HepG2 (cell line): Measurements from ENCODE around the gene PGS1. TPM values are rescaled to one million over a fixed set of nuclear protein-coding genes. Genes with fewer than 3 reads are reported as not detected.
A peak's percentile ranks its signal among the peaks of the same experiment; 100 is the strongest.

Source experiments
- ARNT ChIP-seq: fragments of 450-650 bp; IDR thresholded peaks from 2 replicates; pipeline ENCODE4 v1.6.1; 2017
- BCLAF1 ChIP-seq: fragments of 450-650 bp; IDR thresholded peaks from 2 replicates; pipeline ENCODE4 v1.6.1; 2017; ENCODE audit warnings: mild to moderate bottlenecking
- BORCS8-MEF2B ChIP-seq: sonication (generic); formaldehyde crosslinking; IDR thresholded peaks from 2 replicates; pipeline ENCODE4 v1.8.0; 2022; ENCODE audit warnings: mild to moderate bottlenecking, missing genetic modification reagents
- CENPX ChIP-seq: sonication (generic); formaldehyde crosslinking; IDR thresholded peaks from 2 replicates; pipeline ENCODE4 v1.9.0; 2021; ENCODE audit warnings: mild to moderate bottlenecking, missing genetic modification reagents, moderate library complexity
- DDIT3 ChIP-seq: sonication (generic); formaldehyde crosslinking; IDR thresholded peaks from 2 replicates; pipeline ENCODE4 v1.4.0; 2020; ENCODE audit warnings: mild to moderate bottlenecking, missing genetic modification reagents
- JARID2 ChIP-seq: sonication (generic); formaldehyde crosslinking; IDR thresholded peaks from 2 replicates; pipeline ENCODE4 v1.8.1; 2023; ENCODE audit warnings: missing genetic modification reagents, inconsistent platforms; ENCODE audit not compliant: insufficient replicate concordance
- MAFG ChIP-seq: sonication (generic); formaldehyde crosslinking; IDR thresholded peaks from 2 replicates; pipeline ENCODE4 v1.5.1; 2020; ENCODE audit warnings: mild to moderate bottlenecking, missing genetic modification reagents
- NKX3-1 ChIP-seq: sonication (generic); formaldehyde crosslinking; IDR thresholded peaks from 2 replicates; pipeline ENCODE4 v1.5.0; 2020; ENCODE audit warnings: missing genetic modification reagents
- NRL ChIP-seq: sonication (generic); formaldehyde crosslinking; IDR thresholded peaks from 2 replicates; pipeline ENCODE4 v1.5.0; 2020; ENCODE audit warnings: missing genetic modification reagents, mild to moderate bottlenecking, moderate library complexity, borderline replicate concordance
- PAX8 ChIP-seq: sonication (generic); formaldehyde crosslinking; IDR thresholded peaks from 2 replicates; pipeline ENCODE4 v1.8.0; 2022; ENCODE audit warnings: mild to moderate bottlenecking, missing genetic modification reagents, borderline replicate concordance
- SOX6 ChIP-seq, 2 experiments: fragments of 450-650 bp in 1 of 2; sonication (generic) in 1 of 2; formaldehyde crosslinking in 1 of 2; IDR thresholded peaks; 2 replicates each; pipeline versions ENCODE4 v1.4.0 to v1.6.1; 2017 to 2020; ENCODE audit warnings: antibody characterized with exemption in 1 of 2, mild to moderate bottlenecking in 1 of 2, missing genetic modification reagents in 1 of 2
- TSC22D2 ChIP-seq: sonication (generic); formaldehyde crosslinking; IDR thresholded peaks from 2 replicates; pipeline ENCODE4 v1.5.1; 2020; ENCODE audit warnings: missing genetic modification reagents, mild to moderate bottlenecking, borderline replicate concordance
- ZBTB4 ChIP-seq: sonication (generic); formaldehyde crosslinking; IDR thresholded peaks from 2 replicates; pipeline ENCODE4 v1.4.0; 2020; ENCODE audit warnings: missing genetic modification reagents, mild to moderate bottlenecking, borderline replicate concordance
- ZBTB43 ChIP-seq: sonication (generic); formaldehyde crosslinking; conservative IDR thresholded peaks from 2 replicates; pipeline ENCODE4 v1.4.0; 2020; ENCODE audit warnings: missing genetic modification reagents
- ZNF264 ChIP-seq: sonication (generic); formaldehyde crosslinking; IDR thresholded peaks from 2 replicates; pipeline ENCODE4 v1.4.0; 2020; ENCODE audit warnings: missing genetic modification reagents
- ZNF282 ChIP-seq: fragments of 450-650 bp; IDR thresholded peaks from 2 replicates; pipeline ENCODE4 v1.6.1; 2018; ENCODE audit not compliant: partially characterized antibody
- ZNF3 ChIP-seq: IDR thresholded peaks from 2 replicates; pipeline ENCODE4 v1.7.0; 2017; ENCODE audit warnings: inconsistent platforms
- ZNF33B ChIP-seq: sonication (generic); formaldehyde crosslinking; IDR thresholded peaks from 2 replicates; pipeline ENCODE4 v1.5.1; 2020; ENCODE audit warnings: mild to moderate bottlenecking, missing genetic modification reagents
- ZNF468 ChIP-seq: sonication (generic); formaldehyde crosslinking; IDR thresholded peaks from 2 replicates; pipeline ENCODE4 v1.8.0; 2022; ENCODE audit warnings: mild to moderate bottlenecking, moderate library complexity, missing genetic modification reagents
- ZNF589 ChIP-seq: sonication (generic); formaldehyde crosslinking; conservative IDR thresholded peaks from 2 replicates; pipeline ENCODE4 v1.8.0; 2022; ENCODE audit warnings: mild to moderate bottlenecking, moderate library complexity, missing genetic modification reagents
- polyA plus RNA-seq, 8 experiments: library from polyadenylated mRNA; depleted of rRNA in 3 of 8; stranded (reverse) in 7 of 8; unstranded in 1 of 8; fragments of >200 nt; fragmentation: Illumina TruSeq in 4 of 8; extraction: Trizol in 4 of 8; gene quantifications; 2 replicates each; pipeline versions ENCODE4 v1.2.1 to v1.2.3, GENCODE V29; 2011 to 2016; ENCODE audit warnings: low read depth in 4 of 8, missing spikeins in 1 of 8, mixed read lengths in 1 of 8; ENCODE audit not compliant: insufficient read depth in 1 of 8
- total RNA-seq, 5 experiments: library from RNA; depleted of rRNA; stranded (reverse); fragments of >200 nt; fragmentation: Illumina TruSeq; extraction: Trizol; gene quantifications; 2 replicates each; pipeline ENCODE4 v1.2.3, GENCODE V29; 2016; ENCODE audit warnings: low read depth in 1 of 5
- TF ChIP-seq, protein P1 (sequence below): sonication (generic); formaldehyde crosslinking; IDR thresholded peaks from 2 replicates; pipeline ENCODE4 v1.4.0; 2020; ENCODE audit warnings: mild to moderate bottlenecking, missing genetic modification reagents
- TF ChIP-seq, protein P2 (sequence below): sonication (generic); formaldehyde crosslinking; IDR thresholded peaks from 2 replicates; pipeline ENCODE4 v1.8.1; 2022; ENCODE audit warnings: mild to moderate bottlenecking, missing genetic modification reagents

The PGS1 gene
- total and polyA plus RNA-seq, 2 of the 13 experiments (the other 11 are each of a cell fraction or from before 2014, with no cell fraction given): 25.9 to 31.5 TPM

DNA sequence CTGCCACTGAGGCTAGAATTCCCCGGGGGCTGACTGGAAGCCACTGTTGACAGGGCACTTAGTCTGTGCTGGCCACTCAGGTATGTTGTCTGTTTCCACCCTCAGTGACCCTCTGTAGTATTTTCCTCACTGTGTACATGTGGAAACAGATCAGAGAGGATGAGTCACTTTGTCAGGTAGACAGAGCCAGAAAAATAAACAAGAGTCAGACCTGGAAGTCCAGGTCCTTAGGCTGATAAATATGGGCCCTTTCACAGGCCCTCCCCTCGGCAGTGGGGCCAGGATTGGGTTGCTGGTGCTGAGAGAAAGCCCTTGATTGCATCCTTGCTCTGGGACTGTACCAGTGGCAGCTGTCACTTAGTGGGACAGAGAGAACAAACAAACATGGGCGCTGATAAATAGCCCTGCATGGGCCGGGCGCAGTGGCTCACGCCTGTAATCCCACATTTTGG lies 21.3 kb downstream of the PGS1 start (continued):
- no peak for TF ChIP-seq ZBTB4 (CRISPR knock-in tag)
- TF ChIP-seq ZNF33B (CRISPR knock-in tag): no peak
- TF ChIP-seq ZNF264 (CRISPR knock-in tag): no peak
- TF ChIP-seq, protein P1, sequence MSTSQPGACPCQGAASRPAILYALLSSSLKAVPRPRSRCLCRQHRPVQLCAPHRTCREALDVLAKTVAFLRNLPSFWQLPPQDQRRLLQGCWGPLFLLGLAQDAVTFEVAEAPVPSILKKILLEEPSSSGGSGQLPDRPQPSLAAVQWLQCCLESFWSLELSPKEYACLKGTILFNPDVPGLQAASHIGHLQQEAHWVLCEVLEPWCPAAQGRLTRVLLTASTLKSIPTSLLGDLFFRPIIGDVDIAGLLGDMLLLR (CRISPR knock-in tag): no peak
- TF ChIP-seq ZNF468 (CRISPR knock-in tag): no peak
- no peak for TF ChIP-seq JARID2
- no peak for TF ChIP-seq BORCS8-MEF2B (CRISPR knock-in tag)
- TF ChIP-seq ZBTB43 (CRISPR knock-in tag): no peak
- TF ChIP-seq ARNT: no peak
- TF ChIP-seq TSC22D2 (CRISPR knock-in tag): no peak
- peak; percentile 75 for TF ChIP-seq ZNF589
- TF ChIP-seq, protein P2, sequence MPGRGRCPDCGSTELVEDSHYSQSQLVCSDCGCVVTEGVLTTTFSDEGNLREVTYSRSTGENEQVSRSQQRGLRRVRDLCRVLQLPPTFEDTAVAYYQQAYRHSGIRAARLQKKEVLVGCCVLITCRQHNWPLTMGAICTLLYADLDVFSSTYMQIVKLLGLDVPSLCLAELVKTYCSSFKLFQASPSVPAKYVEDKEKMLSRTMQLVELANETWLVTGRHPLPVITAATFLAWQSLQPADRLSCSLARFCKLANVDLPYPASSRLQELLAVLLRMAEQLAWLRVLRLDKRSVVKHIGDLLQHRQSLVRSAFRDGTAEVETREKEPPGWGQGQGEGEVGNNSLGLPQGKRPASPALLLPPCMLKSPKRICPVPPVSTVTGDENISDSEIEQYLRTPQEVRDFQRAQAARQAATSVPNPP: no peak
- TF ChIP-seq BCLAF1: no peak
- no peak for TF ChIP-seq CENPX
- TF ChIP-seq NKX3-1 (CRISPR knock-in tag): no peak
- no peak for TF ChIP-seq SOX6 (IDR thresholded peaks at IDR 0.05)
- TF ChIP-seq SOX6 (CRISPR knock-in tag; IDR thresholded peaks at IDR 0.05): peak; percentile 71
- no peak for TF ChIP-seq MAFG (CRISPR knock-in tag)
- TF ChIP-seq ZNF282: no peak
- TF ChIP-seq ZNF3: no peak
- no peak for TF ChIP-seq PAX8 (CRISPR knock-in tag)
- TF ChIP-seq NRL (CRISPR knock-in tag): no peak
- no peak for TF ChIP-seq DDIT3 (CRISPR knock-in tag)
